K562 (cell line): ENCODE measurements around the gene LMAN2. TPM values are rescaled to one million over a fixed set of nuclear protein-coding genes. Genes with fewer than 3 reads are reported as not detected.

ENCODE experiments used
- ATF3 ChIP-seq, 2 experiments: fragments of 450-650 bp in 1 of 2; sonication (generic) in 1 of 2; formaldehyde crosslinking in 1 of 2; IDR thresholded peaks in 1 of 2; conservative IDR thresholded peaks in 1 of 2; 2 replicates each; pipeline versions ENCODE4 v1.6.1 to v1.8.1; 2016 to 2023; ENCODE audit warnings: mild to moderate bottlenecking in 2 of 2, moderate library complexity in 2 of 2, inconsistent platforms in 1 of 2, missing genetic modification reagents in 1 of 2
- CBFB ChIP-seq: sonication (generic); formaldehyde crosslinking; IDR thresholded peaks from 2 replicates; pipeline ENCODE4 v1.4.0; 2020; ENCODE audit warnings: mild to moderate bottlenecking, missing genetic modification reagents
- CBX2 ChIP-seq: fragments of 200-600 bp; sonication (generic); IDR thresholded peaks from one replicate; pipeline ENCODE4 v1.6.1; 2012; ENCODE audit warnings: mild to moderate bottlenecking, low read length, inconsistent platforms; ENCODE audit not compliant: insufficient read depth, poor library complexity, severe bottlenecking
- CHD2 ChIP-seq: IDR thresholded peaks from 2 replicates; pipeline ENCODE4 v1.6.1; 2011; ENCODE audit warnings: low read depth, low read length
- DIDO1 ChIP-seq: fragments of 450-650 bp; IDR thresholded peaks from 2 replicates; pipeline ENCODE4 v1.6.1; 2016; ENCODE audit warnings: low read depth, missing biosample characterization, missing genetic modification characterization
- HDAC2 ChIP-seq: fragments of 450-650 bp; IDR thresholded peaks from 2 replicates; pipeline ENCODE4 v1.6.1; 2016; ENCODE audit warnings: mild to moderate bottlenecking
- KDM1A ChIP-seq, 2 experiments: fragments of 450-650 bp; IDR thresholded peaks; 2 replicates each; pipeline ENCODE4 v1.6.1; 2016; ENCODE audit warnings: mild to moderate bottlenecking in 2 of 2
- SMARCC2 ChIP-seq: fragments of 450-650 bp; IDR thresholded peaks from 2 replicates; pipeline ENCODE4 v1.6.1; 2017; ENCODE audit warnings: antibody characterized with exemption, moderate library complexity, mild to moderate bottlenecking, low read depth
- TFAP4 ChIP-seq: sonication (generic); formaldehyde crosslinking; IDR thresholded peaks from 2 replicates; pipeline ENCODE4 v1.8.0; 2022; ENCODE audit warnings: missing genetic modification reagents, mild to moderate bottlenecking, moderate library complexity, borderline replicate concordance
- ZFP30 ChIP-seq: fragments of 250-450 bp; sonication (Bioruptor Pico); IDR thresholded peaks from 2 replicates; pipeline ENCODE4 v1.8.0; 2022; ENCODE audit warnings: moderate library complexity, mild to moderate bottlenecking, inconsistent platforms, borderline replicate concordance
- ZNF318 ChIP-seq, 2 experiments: fragments of 450-650 bp; IDR thresholded peaks; 2 replicates each; pipeline ENCODE4 v1.6.1; 2016; ENCODE audit warnings: mild to moderate bottlenecking in 2 of 2, borderline replicate concordance in 1 of 2, low read depth in 1 of 2, moderate library complexity in 1 of 2
- polyA plus RNA-seq, 8 experiments: library from polyadenylated mRNA; depleted of rRNA in 4 of 8; stranded (reverse) in 5 of 8; unstranded in 3 of 8; fragments of >200 nt; fragmentation: Nextera tagmentation in 2 of 8; fragmentation: Illumina TruSeq in 1 of 8; extraction: Ambion mirVana in 2 of 8; extraction: Trizol in 1 of 8; gene quantifications; 2 replicates each; pipeline versions ENCODE4 v1.2.1 to v1.2.3, GENCODE V29; 2011 to 2014; ENCODE audit warnings: inconsistent platforms in 1 of 8, missing spikeins in 1 of 8
- total RNA-seq, 7 experiments: library from RNA; depleted of rRNA in 6 of 7; stranded (reverse); fragments of >200 nt in 6 of 7; fragmentation: Illumina TruSeq in 2 of 7; extraction: Trizol in 2 of 7; gene quantifications; 2 replicates each; pipeline versions ENCODE4 v1.2.1 to v1.2.3, GENCODE V29; 2011 to 2021; ENCODE audit warnings: low replicate concordance in 1 of 7

The LMAN2 gene
- total and polyA plus RNA-seq, 9 of the 15 experiments (the other 6 are each of a cell fraction or from before 2014, with no cell fraction given), result 2.7 to 254 (median 136) TPM

- TF ChIP-seq ZNF318 (IDR thresholded peaks at IDR 0.05; ENCODE audit: borderline replicate concordance in 1 of 2, low read depth in 1 of 2) (0 out of 4 replicates have a peak, but pooled peaks of 1 of the 2 experiments have one; percentile 27), CHD2 (peak; percentile 40; the same call in 1 of the 2 replicates), DIDO1 (tag) (no peak), CBFB (CRISPR knock-in tag) (0 out of 2 replicates have a peak, but pooled peaks have one; percentile 45), ZFP30 (no peak), SMARCC2 (no peak), KDM1A (IDR thresholded peaks at IDR 0.05) (peak in 1 of 2 experiments; percentile 65; a peak in 1 of 4 replicates), ATF3 (IDR thresholded peaks at IDR 0.05) (peak; percentile 37; the same call in 1 of the 2 replicates), ATF3 (CRISPR knock-in tag; conservative IDR thresholded peaks at IDR 0.05) (no peak), HDAC2 (no peak), TFAP4 (CRISPR knock-in tag) (peak; percentile 82), CBX2 (no peak)
Observed at GRCh38 chr5:177304392-177305119, 46.9 kb downstream of the LMAN2 start (continued).
